Colonic mucosa (tissue), 4 donors: ENCODE results near the gene PREX1. TPM values are rescaled to one million over a fixed set of nuclear protein-coding genes. Genes with fewer than 3 reads are reported as not detected.

Experiments used
- DNase-seq: peaks from one replicate; pipeline ENCODE4 v3.0.0-alpha.2; 2020
- H3K27ac ChIP-seq: fragments of 200-600 bp; one replicate; pipeline ENCODE4 v1.8.0; 2021
- H3K27me3 ChIP-seq: fragments of 200-600 bp; one replicate; pipeline ENCODE4 v1.8.0; 2021
- H3K36me3 ChIP-seq: fragments of 200-600 bp; one replicate; pipeline ENCODE4 v1.8.0; 2021
- H3K4me1 ChIP-seq: fragments of 200-600 bp; one replicate; pipeline ENCODE4 v1.8.0; 2021; ENCODE audit warnings: mild to moderate bottlenecking
- H3K4me3 ChIP-seq: fragments of 200-600 bp; one replicate; pipeline ENCODE4 v1.8.0; 2021
- H3K9ac ChIP-seq, 2 donors: one replicate each; pipeline ENCODE4 v1.7.0; 2013; ENCODE audit warnings: control low read depth in 2 of 2, low read depth in 2 of 2, low read length in 2 of 2
- H3K9me3 ChIP-seq: fragments of 200-600 bp; one replicate; pipeline ENCODE4 v1.8.0; 2021
- intact Hi-C: fragments of 100-400 bp; cut with DNase I; formaldehyde crosslinking; loops from one replicate; pipeline ENCODE4 v1.14.1; 2022
- total RNA-seq, 2 donors: library from RNA; stranded (reverse); fragmentation: NEBNext Ultra II Directional in 1 of 2; extraction: Animal tissue kit (Norgen Biotek cat#: 25700) in 1 of 2; gene quantifications; one replicate each; pipeline ENCODE4 v1.2.1, GENCODE V29; 2021
- TF ChIP-seq, protein P1 (sequence below): fragments of 200-600 bp; IDR thresholded peaks from one replicate; pipeline ENCODE4 v1.8.0; 2022; ENCODE audit warnings: antibody characterized with exemption, mild to moderate bottlenecking
- donor health status: healthy.
- donor health status: DM: no; HTN: no; CAD: no.
- donor health status: DM: no; HTN: no; CAD: no.

PREX1 gene
- total RNA-seq, 2 donors from 2014 or later = 7.2 to 24.6 TPM

DNA sequence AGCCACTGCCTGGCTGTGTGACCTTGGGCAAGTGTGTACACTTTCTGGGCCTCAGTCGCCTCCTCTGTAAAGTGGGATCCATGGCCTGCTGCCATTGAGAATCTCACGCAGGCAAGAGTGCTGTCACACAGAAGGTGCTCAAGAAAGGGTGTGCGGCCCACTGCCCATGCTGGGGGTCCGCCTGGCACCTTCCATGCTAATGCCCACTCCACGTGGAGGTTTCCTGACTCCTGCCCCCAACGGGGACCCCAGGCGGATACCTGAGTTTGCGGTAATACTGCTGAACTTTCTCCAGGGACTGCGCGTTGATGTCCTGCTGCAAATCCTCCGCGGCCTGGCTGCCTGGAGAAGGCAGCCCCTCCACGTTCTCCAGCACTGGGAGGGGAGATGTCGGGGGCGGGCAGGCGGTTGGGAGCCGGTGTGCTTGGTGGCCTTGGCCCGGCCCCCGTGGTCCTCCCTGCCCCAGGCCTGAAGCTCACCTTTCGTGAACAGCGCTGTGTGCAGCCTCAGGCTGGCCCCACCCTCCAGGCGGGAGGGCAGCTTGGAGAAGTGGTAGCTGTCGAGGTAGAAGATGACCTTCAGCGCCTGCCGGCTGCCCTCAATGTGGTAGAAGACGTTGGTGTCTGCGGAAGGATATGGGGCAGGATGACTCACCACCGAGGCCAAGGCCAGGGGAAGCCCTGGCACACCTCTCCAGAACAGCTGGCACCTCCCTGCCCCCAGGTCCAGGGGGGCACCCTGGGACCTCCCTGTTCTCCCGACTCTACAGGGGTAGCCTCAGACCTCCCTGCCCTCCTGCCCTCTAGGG lies 195.6 kb downstream of the PREX1 start:
- H3K4me1 ChIP-seq = no peaks in the 10 kb centered on the region
- TF ChIP-seq, protein P1, sequence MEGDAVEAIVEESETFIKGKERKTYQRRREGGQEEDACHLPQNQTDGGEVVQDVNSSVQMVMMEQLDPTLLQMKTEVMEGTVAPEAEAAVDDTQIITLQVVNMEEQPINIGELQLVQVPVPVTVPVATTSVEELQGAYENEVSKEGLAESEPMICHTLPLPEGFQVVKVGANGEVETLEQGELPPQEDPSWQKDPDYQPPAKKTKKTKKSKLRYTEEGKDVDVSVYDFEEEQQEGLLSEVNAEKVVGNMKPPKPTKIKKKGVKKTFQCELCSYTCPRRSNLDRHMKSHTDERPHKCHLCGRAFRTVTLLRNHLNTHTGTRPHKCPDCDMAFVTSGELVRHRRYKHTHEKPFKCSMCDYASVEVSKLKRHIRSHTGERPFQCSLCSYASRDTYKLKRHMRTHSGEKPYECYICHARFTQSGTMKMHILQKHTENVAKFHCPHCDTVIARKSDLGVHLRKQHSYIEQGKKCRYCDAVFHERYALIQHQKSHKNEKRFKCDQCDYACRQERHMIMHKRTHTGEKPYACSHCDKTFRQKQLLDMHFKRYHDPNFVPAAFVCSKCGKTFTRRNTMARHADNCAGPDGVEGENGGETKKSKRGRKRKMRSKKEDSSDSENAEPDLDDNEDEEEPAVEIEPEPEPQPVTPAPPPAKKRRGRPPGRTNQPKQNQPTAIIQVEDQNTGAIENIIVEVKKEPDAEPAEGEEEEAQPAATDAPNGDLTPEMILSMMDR = no peak
- H3K36me3 ChIP-seq = no peaks in the 10 kb centered on the region
- intact Hi-C loops = no loop called here
- no peak overlapping the region for H3K4me3 ChIP-seq
- H3K9me3 ChIP-seq = no peaks in the 10 kb centered on the region
- H3K27ac ChIP-seq = no peak overlapping the region
- no peaks in the 10 kb centered on the region for H3K27me3 ChIP-seq
- no peak for DNase-seq
- no peak overlapping the region for H3K9ac ChIP-seq

DNA sequence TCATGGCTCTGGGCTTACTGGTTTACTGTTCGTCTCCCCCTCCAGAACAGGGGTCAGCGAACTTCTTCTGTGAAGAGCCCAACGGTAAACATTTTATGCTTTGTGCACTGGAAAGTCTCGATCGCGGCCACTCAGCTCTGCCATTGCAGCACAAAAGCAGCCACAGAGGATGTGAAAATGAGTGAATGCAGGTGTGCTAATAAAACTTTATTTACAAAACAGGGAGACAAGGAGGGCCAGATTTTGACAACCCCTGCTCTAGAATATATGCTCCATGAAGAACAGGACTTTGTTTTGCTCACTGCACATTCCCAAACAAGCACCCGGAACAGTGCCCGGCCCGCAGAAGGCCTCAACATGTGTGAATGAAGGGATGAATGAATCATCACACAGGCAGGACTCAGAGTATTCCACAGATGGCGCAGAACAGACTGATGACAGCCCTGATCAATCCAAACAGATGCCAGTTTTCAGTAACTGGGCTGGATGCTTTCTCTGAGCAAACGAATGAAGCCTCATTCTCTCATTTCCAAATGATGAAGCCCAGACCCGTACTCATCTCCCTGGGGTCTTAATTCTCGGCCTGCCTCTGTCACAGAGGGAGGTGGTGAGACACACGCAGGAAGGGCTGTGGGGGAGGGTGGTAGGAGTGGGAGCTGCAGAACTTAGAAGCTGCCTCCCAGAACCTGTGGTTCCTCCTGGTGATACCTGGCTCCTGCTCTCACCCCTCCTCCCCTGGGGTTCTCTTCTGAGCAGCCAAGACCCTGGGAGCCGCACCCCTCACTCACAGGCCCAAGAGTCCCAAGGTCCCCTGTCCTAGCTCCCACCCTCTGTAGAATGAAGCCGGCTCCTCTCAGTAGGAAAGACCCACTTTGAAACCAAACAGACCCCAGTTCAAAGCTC lies 196.4 kb downstream of the PREX1 start:
- TF ChIP-seq, protein P1 = no peak
- DNase-seq = no peak
- H3K9ac ChIP-seq = no peak overlapping the region
- H3K4me3 ChIP-seq = no peak overlapping the region
- H3K9me3 ChIP-seq = no peaks in the 10 kb centered on the region
- no peak overlapping the region for H3K27ac ChIP-seq
- intact Hi-C loops = no loop called here
- H3K4me1 ChIP-seq = no peaks in the 10 kb centered on the region
- no peaks in the 10 kb centered on the region for H3K27me3 ChIP-seq
- no peaks in the 10 kb centered on the region for H3K36me3 ChIP-seq

DNA sequence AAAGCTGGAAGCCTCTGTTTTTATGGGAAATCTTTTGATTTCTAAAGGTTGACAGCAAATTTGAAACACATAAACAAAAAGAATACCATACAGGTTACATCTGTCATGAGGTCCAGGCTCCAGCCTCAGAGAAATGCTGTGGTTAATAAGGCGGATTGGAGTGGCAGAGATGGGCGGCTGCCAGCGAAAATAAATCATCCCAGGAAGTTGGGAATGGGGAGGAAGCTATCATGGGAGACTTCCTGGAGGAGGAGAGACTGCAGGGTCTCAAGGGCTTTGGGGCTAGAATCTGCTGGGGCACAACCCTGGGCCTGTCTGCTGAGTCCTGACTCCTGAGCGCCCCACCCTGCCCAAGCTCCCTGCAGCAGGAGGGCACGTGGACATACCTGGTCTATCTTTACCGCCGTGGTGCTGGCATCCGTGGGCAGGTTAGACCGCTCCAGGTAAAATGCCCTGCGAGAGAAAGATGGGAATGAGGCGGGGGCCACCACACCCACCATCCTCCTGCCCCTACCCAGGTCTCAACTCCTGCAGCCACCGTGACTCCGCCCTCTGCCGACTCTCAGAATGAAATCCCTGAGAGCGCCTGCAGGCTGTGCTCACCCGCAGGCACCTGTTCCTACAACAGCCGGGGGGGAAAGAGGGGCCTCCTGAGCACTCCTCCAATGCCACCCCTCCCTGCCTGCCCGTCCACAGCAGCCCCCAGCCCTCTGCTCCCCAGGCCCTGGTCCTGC lies 197.3 kb downstream of the PREX1 start:
- Histone ChIP-seq H3K9me3 (no peaks in the 10 kb centered on the region), H3K4me1 (no peaks in the 10 kb centered on the region), H3K27me3 (no peaks in the 10 kb centered on the region), H3K36me3 (no peaks in the 10 kb centered on the region), H3K9ac (no peak overlapping the region), H3K4me3 (no peak overlapping the region), H3K27ac (no peak overlapping the region)
- no peak for DNase-seq
- TF ChIP-seq, protein P1 = no peak
- intact Hi-C loops = no loop called here

DNA sequence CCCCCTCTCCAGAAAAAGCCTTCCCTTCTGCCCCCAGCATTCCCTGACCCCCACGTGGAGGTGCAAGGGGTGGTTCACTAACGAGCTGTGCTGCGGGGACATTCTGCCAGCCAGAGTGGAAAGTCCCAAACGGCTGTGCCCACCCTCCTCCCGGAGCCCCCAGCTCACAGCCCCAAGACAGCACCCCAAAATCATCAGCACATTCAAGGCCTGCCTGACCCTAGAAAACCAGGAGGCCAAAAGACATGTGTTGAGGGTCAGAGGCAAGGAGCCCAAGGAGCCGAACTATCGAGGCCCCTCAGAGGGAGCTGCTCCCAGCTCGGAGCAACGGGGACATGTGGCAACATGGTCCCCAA lies 197.9 kb downstream of the PREX1 start:
- Histone ChIP-seq H3K9me3 (no peaks in the 10 kb centered on the region), H3K27me3 (no peaks in the 10 kb centered on the region), H3K27ac (no peak overlapping the region), H3K9ac (no peak overlapping the region), H3K36me3 (no peaks in the 10 kb centered on the region), H3K4me1 (no peaks in the 10 kb centered on the region), H3K4me3 (no peak overlapping the region)
- TF ChIP-seq, protein P1 = no peak
- no peak for DNase-seq
- intact Hi-C loops = no loop called here
